Transverse colon (tissue), 4 donors: Measurements from ENCODE around the gene SLC24A3. TPM values are rescaled to one million over a fixed set of nuclear protein-coding genes. Genes with fewer than 3 reads are reported as not detected.

Experiments used
- DNase-seq: peaks from one replicate; pipeline ENCODE4 v3.0.0-alpha.2; 2019
- H3K27ac ChIP-seq, 4 donors: fragments of 200-600 bp; sonication (generic); 2 replicates each; pipeline ENCODE4 v1.5.1; 2016 to 2018; ENCODE audit warnings: inconsistent platforms in 4 of 4
- H3K27me3 ChIP-seq: fragments of 200-600 bp; sonication (generic); 2 replicates; pipeline ENCODE4 v1.5.1; 2017; ENCODE audit warnings: inconsistent platforms
- H3K36me3 ChIP-seq, 4 donors: fragments of 200-600 bp; sonication (generic); 2 replicates each; pipeline ENCODE4 v1.5.1; 2017 to 2019; ENCODE audit warnings: inconsistent platforms in 4 of 4
- H3K4me1 ChIP-seq, 4 donors: fragments of 200-600 bp; sonication (generic); 2 replicates each; pipeline ENCODE4 v1.5.1; 2017 to 2020; ENCODE audit warnings: inconsistent platforms in 4 of 4
- H3K4me3 ChIP-seq, 4 donors: fragments of 200-600 bp; sonication (generic); 1 replicate in 1 of 4; 2 replicates in 3 of 4; pipeline versions ENCODE4 v1.5.1 to v1.6.1; 2017 to 2019; ENCODE audit warnings: inconsistent platforms in 4 of 4
- H3K9me3 ChIP-seq, 2 donors: fragments of 200-600 bp; sonication (generic); 2 replicates each; pipeline ENCODE4 v1.5.1; 2017 to 2019; ENCODE audit warnings: inconsistent platforms in 2 of 2
- EP300 ChIP-seq: sonication (generic); formaldehyde crosslinking; IDR thresholded peaks from one replicate; pipeline ENCODE4 v1.6.1; 2017; ENCODE audit warnings: antibody characterized with exemption, low read depth
- POLR2A ChIP-seq: fragments of 450-650 bp; IDR thresholded peaks from one replicate; pipeline ENCODE4 v1.6.1; 2016; ENCODE audit warnings: antibody characterized with exemption, mild to moderate bottlenecking, moderate library complexity
- POLR2AphosphoS5 ChIP-seq, 3 donors: sonication (generic); formaldehyde crosslinking; IDR thresholded peaks; one replicate each; pipeline ENCODE4 v1.6.1; 2016; ENCODE audit warnings: antibody characterized with exemption in 3 of 3
- WGBS, 2 donors: methylation state at CpG; one replicate each; pipeline ENCODE4 v1.1.5; 2018; ENCODE audit warnings: low coverage in 1 of 2; 5-methylcytosine and 5-hydroxymethylcytosine counted together
- in situ Hi-C, 4 donors: fragments of 200-750 bp; cut with MboI; loops; one replicate each; pipeline versions ENCODE4 v1.15.0 to v1.15.1; 2017; ENCODE audit warnings: low sequenced_read_pairs in 3 of 4, low pct_ligation_motif_present in 1 of 4, low pct_unique_long_range_greater_than_20kb in 1 of 4
- intact Hi-C: fragments of 100-400 bp; cut with DNase I; formaldehyde crosslinking; loops from one replicate; pipeline ENCODE4 v1.15.1; 2023; ENCODE audit warnings: low total_unique reads
- total RNA-seq, 4 donors: library from RNA; depleted of rRNA; stranded (reverse); fragments of >200 nt; gene quantifications; one replicate each; pipeline ENCODE4 v1.1.0, GENCODE V29; 2016
- TF ChIP-seq, protein P1 (sequence below), 5 experiments: fragments of 200-600 bp in 3 of 5; fragments of 450-650 bp in 2 of 5; sonication (generic) in 3 of 5; IDR thresholded peaks; 1 replicate in 2 of 5; 2 replicates in 3 of 5; pipeline ENCODE4 v1.5.1; 2016 to 2017; ENCODE audit warnings: antibody characterized with exemption in 5 of 5, inconsistent platforms in 3 of 5, mild to moderate bottlenecking in 2 of 5, moderate library complexity in 1 of 5

The SLC24A3 gene
- total RNA-seq, 4 donors from 2014 or later, result 4.4 to 6.7 (median 4.6) TPM

DNA sequence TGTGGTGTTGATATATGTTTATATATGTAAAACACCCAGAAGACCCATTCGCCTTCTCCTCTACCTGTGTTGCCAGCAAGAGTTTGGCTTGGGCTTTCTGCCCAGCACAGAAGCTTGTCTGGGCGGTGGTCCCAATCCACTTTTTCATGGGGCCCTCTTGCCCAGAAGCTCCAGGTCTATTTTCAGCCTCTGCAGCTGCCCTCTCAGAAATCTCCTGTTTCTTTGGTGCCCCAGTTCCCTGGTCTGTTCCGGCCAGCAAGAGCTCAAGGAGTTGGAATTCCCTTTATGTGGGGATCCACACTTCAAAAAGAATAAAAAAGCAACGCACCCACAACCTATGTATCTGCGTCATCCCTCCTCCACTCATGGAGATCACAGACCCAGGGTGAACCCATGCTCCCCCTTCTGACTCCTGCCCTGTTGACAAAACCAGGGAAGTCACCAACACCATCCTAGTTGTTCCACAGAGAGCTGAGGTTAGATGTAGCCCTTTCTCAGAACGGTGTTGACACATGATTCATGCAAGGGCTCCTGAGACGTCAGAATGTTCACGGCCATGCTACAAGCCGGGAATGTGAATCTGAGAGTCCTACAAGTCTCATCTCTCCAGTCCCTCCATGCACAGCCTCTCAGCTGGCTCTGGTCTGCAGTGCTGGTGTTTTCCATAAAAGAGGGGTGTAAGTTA is 388.8 kb downstream of the SLC24A3 start:
- Histone ChIP-seq H3K36me3 (no peaks in the 10 kb centered on the region), H3K27ac (no peak overlapping the region), H3K9me3 (no peaks in the 10 kb centered on the region), H3K4me3 (no peak overlapping the region), H3K27me3 (no peaks in the 10 kb centered on the region), H3K4me1 (no peaks in the 10 kb centered on the region)
- 87 to 94% methylated on average over 5 to 9 of the region's 9 CpGs for WGBS, 2 donors
- in situ Hi-C loops, result no loop called here
- TF ChIP-seq, protein P1, sequence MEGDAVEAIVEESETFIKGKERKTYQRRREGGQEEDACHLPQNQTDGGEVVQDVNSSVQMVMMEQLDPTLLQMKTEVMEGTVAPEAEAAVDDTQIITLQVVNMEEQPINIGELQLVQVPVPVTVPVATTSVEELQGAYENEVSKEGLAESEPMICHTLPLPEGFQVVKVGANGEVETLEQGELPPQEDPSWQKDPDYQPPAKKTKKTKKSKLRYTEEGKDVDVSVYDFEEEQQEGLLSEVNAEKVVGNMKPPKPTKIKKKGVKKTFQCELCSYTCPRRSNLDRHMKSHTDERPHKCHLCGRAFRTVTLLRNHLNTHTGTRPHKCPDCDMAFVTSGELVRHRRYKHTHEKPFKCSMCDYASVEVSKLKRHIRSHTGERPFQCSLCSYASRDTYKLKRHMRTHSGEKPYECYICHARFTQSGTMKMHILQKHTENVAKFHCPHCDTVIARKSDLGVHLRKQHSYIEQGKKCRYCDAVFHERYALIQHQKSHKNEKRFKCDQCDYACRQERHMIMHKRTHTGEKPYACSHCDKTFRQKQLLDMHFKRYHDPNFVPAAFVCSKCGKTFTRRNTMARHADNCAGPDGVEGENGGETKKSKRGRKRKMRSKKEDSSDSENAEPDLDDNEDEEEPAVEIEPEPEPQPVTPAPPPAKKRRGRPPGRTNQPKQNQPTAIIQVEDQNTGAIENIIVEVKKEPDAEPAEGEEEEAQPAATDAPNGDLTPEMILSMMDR (IDR thresholded peaks at IDR 0.05), result no peak
- TF ChIP-seq EP300 (no peak), POLR2A (no peak), POLR2AphosphoS5 (IDR thresholded peaks at IDR 0.05) (no peak)
- intact Hi-C loops, result no loop called here
- DNase-seq, result no peak

DNA sequence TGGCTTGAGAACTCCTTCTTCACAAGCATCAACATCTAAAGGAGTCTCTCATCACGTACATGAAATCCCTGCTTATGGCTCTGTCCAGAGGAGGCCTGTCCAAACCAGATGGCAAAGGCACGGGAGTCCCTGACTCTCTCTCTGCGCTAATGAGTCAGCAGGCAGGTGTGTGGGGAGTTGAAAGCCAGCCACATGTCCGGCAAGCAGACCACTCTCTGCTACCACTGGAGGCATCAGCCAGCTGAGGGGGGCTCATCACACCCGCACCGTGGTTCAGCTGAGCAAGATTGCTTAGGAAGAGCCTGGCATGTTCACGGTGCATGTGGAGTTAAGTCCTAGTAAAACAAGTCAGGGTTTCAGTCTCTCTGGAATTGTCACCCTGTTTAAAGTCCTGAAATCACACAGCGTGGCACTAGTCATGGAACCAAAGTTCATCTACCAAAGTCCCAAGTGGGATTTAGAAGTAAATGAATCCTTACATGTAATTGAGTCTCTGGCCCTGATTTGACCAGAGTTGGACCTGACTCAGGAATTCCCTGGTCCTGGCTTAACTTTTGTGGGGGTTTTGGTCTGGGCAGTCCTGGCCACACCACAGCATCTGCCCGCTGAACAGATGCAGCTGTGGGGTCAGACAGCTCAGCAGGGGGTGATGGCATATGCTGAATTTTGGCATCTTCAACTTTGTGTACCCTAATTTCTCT is 390.4 kb downstream of the SLC24A3 start:
- 90% methylated on average over 9 of the region's 9 CpGs; no CpG with 5 or more reads in 1 of the 2 donors for WGBS, 2 donors
- TF ChIP-seq POLR2A (no peak), EP300 (no peak), POLR2AphosphoS5 (IDR thresholded peaks at IDR 0.05) (no peak)
- TF ChIP-seq, protein P1 (IDR thresholded peaks at IDR 0.05), result no peak
- in situ Hi-C loops, result no loop called here

DNA sequence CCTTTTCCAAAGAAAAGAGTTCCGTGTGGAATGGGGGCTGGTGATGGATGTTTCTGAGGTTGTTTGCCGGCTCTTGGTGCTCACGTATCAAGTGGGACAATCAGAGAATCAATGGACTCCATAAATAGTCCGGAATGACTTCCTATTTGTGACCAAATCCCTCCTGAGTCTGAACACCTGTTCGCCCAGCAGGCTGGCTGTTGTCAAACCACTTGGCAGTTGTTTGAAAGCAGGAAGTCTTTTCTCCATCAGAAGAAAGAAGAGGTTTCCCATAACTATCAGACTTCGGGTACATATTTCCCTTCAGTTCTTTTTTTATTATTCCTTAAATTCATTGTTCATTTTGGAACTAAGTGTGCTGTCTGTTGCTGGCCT is 390.9 kb downstream of the SLC24A3 start:
- no peaks in the 10 kb centered on the region for H3K4me1 ChIP-seq
- no peaks in the 10 kb centered on the region for H3K9me3 ChIP-seq
- H3K27ac ChIP-seq, result no peak overlapping the region
- H3K27me3 ChIP-seq, result no peaks in the 10 kb centered on the region
- intact Hi-C loops, result no loop called here
- no peak overlapping the region for H3K4me3 ChIP-seq
- no peak for DNase-seq
- WGBS, 2 donors, result 33 to 58% methylated on average over 1 to 6 of the region's 6 CpGs
- TF ChIP-seq, protein P1 (IDR thresholded peaks at IDR 0.05), result no peak
- TF ChIP-seq POLR2AphosphoS5 (IDR thresholded peaks at IDR 0.05), result no peak
- no peak for TF ChIP-seq POLR2A
- no peaks in the 10 kb centered on the region for H3K36me3 ChIP-seq
- in situ Hi-C loops, result no loop called here

More for the DNA sequence above, 390.4 kb downstream of the SLC24A3 start:
- Histone ChIP-seq H3K27me3 (no peaks in the 10 kb centered on the region), H3K4me3 (no peak overlapping the region), H3K9me3 (no peaks in the 10 kb centered on the region), H3K36me3 (no peaks in the 10 kb centered on the region), H3K27ac (no peak overlapping the region), H3K4me1 (no peaks in the 10 kb centered on the region)
- intact Hi-C loops, result no loop called here
- DNase-seq, result no peak

DNA sequence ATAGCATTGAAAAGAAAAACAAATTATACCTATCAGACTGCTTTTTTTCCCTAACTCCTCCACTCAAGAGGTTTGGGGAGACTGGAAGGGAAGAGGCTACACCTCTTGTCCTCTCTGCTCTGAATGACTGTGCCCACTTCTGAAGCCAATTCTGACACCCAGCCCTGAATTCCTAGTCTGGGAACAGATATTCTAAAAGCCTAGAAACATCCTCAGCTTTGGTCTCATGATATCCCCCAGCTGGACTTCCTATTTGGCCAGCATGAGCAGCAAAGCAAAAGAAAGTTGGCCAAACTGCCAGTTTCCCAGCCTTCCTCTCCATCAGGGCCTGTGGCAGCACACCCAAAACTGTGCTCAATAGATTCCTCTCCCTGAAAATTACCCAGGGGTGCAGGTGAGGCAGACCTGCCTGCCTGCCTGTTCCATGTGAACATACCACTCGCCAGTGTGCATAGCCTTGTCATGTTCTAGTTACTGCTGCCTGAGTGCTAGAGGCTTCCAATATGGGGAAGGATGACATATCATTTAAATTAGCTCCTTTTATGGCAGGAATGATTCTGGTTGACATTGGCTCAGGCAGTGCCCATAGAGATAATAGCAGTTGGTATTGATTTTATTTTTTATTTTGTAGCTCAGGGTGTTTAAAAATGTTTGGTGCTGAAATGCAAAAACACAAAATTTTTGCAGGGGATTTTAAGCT is 393.5 kb downstream of the SLC24A3 start:
- 77% methylated on average over 1 of the region's 1 CpG; no CpG with 5 or more reads in 1 of the 2 donors for WGBS, 2 donors
- TF ChIP-seq POLR2A (no peak), POLR2AphosphoS5 (IDR thresholded peaks at IDR 0.05) (no peak), EP300 (no peak)
- TF ChIP-seq, protein P1 (IDR thresholded peaks at IDR 0.05), result no peak
- Histone ChIP-seq H3K4me1 (no peaks in the 10 kb centered on the region), H3K36me3 (no peaks in the 10 kb centered on the region), H3K27ac (no peak overlapping the region), H3K9me3 (no peaks in the 10 kb centered on the region), H3K27me3 (no peaks in the 10 kb centered on the region), H3K4me3 (no peak overlapping the region)
- in situ Hi-C loops, result no loop called here
- no peak for DNase-seq
- intact Hi-C loops, result no loop called here
